Endothelial cell of umbilical vein (primary cell): Measurements from ENCODE around the gene PCDHB14.
"Not testable (repeated sequence)": the region's sequence is repeated elsewhere in the genome, so short reads cannot be mapped to it uniquely, and the experiment has no call there.

ENCODE experiments used
- POLR2A ChIP-seq: IDR thresholded peaks from 2 replicates; pipeline ENCODE4 v1.6.1; 2012; ENCODE audit warnings: low read depth, mild to moderate bottlenecking, control low read depth, low read length
- TF ChIP-seq, protein P1 (sequence below), 2 donors: IDR thresholded peaks; 1 replicate in 1 of 2; 2 replicates in 1 of 2; pipeline ENCODE4 v1.5.1; 2011; ENCODE audit warnings: low read length in 2 of 2, mild to moderate bottlenecking in 2 of 2, moderate library complexity in 2 of 2, control low read depth in 1 of 2, inconsistent platforms in 1 of 2, low read depth in 1 of 2; ENCODE audit not compliant: insufficient read depth in 1 of 2; ENCODE audit errors: extremely low read depth in 1 of 2

DNA sequence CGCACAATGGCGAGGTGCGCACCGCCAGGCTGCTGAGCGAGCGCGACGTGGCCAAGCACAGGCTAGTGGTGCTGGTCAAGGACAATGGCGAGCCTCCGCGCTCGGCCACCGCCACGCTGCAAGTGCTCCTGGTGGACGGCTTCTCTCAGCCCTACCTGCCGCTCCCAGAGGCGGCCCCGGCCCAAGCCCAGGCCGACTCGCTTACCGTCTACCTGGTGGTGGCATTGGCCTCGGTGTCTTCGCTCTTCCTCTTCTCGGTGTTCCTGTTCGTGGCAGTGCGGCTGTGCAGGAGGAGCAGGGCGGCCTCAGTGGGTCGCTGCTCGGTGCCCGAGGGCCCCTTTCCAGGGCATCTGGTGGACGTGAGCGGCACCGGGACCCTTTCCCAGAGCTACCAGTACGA lies 24.3 kb downstream of the PCDHB14 start:
- TF ChIP-seq, protein P1, sequence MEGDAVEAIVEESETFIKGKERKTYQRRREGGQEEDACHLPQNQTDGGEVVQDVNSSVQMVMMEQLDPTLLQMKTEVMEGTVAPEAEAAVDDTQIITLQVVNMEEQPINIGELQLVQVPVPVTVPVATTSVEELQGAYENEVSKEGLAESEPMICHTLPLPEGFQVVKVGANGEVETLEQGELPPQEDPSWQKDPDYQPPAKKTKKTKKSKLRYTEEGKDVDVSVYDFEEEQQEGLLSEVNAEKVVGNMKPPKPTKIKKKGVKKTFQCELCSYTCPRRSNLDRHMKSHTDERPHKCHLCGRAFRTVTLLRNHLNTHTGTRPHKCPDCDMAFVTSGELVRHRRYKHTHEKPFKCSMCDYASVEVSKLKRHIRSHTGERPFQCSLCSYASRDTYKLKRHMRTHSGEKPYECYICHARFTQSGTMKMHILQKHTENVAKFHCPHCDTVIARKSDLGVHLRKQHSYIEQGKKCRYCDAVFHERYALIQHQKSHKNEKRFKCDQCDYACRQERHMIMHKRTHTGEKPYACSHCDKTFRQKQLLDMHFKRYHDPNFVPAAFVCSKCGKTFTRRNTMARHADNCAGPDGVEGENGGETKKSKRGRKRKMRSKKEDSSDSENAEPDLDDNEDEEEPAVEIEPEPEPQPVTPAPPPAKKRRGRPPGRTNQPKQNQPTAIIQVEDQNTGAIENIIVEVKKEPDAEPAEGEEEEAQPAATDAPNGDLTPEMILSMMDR (IDR thresholded peaks at IDR 0.05; ENCODE audit: extremely low read depth in 1 of 2, insufficient read depth in 1 of 2, low read depth in 1 of 2, low read length in 2 of 2) = not testable (repeated sequence)
- not testable (repeated sequence) for TF ChIP-seq POLR2A
